Liver (tissue), 8 donors: ENCODE data around the gene SMIM45.

Source experiments
- DNase-seq: peaks from one replicate; pipeline ENCODE4 v3.0.0-alpha.2; 2017; ENCODE audit warnings: low spot score
- H3K27ac ChIP-seq, 2 donors: one replicate each; pipeline ENCODE4 v1.7.0; 2013; ENCODE audit warnings: inconsistent platforms in 2 of 2, low read length in 2 of 2, control low read depth in 1 of 2, low read depth in 1 of 2, mild to moderate bottlenecking in 1 of 2
- H3K27me3 ChIP-seq, 4 donors: one replicate each; pipeline versions ENCODE4 v1.6.1 to v1.7.0; 2013; ENCODE audit warnings: low read length in 3 of 4, inconsistent platforms in 1 of 4, mild to moderate bottlenecking in 1 of 4, moderate library complexity in 1 of 4; ENCODE audit not compliant: control insufficient read depth in 4 of 4, insufficient read depth in 4 of 4
- H3K36me3 ChIP-seq, 4 donors: one replicate each; pipeline versions ENCODE4 v1.6.1 to v1.7.0; 2013; ENCODE audit warnings: low read length in 3 of 4, mild to moderate bottlenecking in 3 of 4, low read depth in 1 of 4, moderate library complexity in 1 of 4; ENCODE audit not compliant: control insufficient read depth in 4 of 4, insufficient read depth in 3 of 4
- H3K4me1 ChIP-seq, 4 donors: one replicate each; pipeline versions ENCODE4 v1.6.1 to v1.7.0; 2013; ENCODE audit warnings: low read length in 3 of 4, mild to moderate bottlenecking in 3 of 4, moderate library complexity in 1 of 4; ENCODE audit not compliant: control insufficient read depth in 4 of 4, insufficient read depth in 4 of 4
- H3K4me3 ChIP-seq, 3 donors: one replicate each; pipeline versions ENCODE4 v1.6.1 to v1.7.0; 2013; ENCODE audit warnings: low read length in 3 of 3, control low read depth in 1 of 3, low read depth in 1 of 3, mild to moderate bottlenecking in 1 of 3
- H3K9ac ChIP-seq, 2 donors: one replicate each; pipeline ENCODE4 v1.7.0; 2013; ENCODE audit warnings: low read length in 2 of 2, mild to moderate bottlenecking in 2 of 2, moderate library complexity in 2 of 2, control low read depth in 1 of 2, low read depth in 1 of 2
- H3K9me3 ChIP-seq, 4 donors: one replicate each; pipeline versions ENCODE4 v1.6.1 to v1.7.0; 2013; ENCODE audit warnings: low read length in 3 of 4; ENCODE audit not compliant: control insufficient read depth in 4 of 4
- ATF3 ChIP-seq: IDR thresholded peaks from 2 replicates; pipeline ENCODE4 v1.6.1; 2016; ENCODE audit warnings: antibody characterized with exemption
- CTCF ChIP-seq: fragments of 150-350 bp; IDR thresholded peaks from 2 replicates; pipeline ENCODE4 v1.5.1; 2017; ENCODE audit warnings: improper control_type of control experiment, low read depth, low read length; ENCODE audit not compliant: missing input control
- EGR1 ChIP-seq, 2 donors: IDR thresholded peaks; 2 replicates each; pipeline ENCODE4 v1.6.1; 2016 to 2018; ENCODE audit warnings: antibody characterized with exemption in 2 of 2, low read depth in 2 of 2
- FOXA1 ChIP-seq: IDR thresholded peaks from 2 replicates; pipeline ENCODE4 v1.6.1; 2016; ENCODE audit warnings: antibody characterized with exemption
- HNF4A ChIP-seq, 2 donors: conservative IDR thresholded peaks; 2 replicates each; pipeline ENCODE4 v1.6.1; 2016; ENCODE audit warnings: antibody characterized with exemption in 2 of 2, mild to moderate bottlenecking in 2 of 2
- HNF4G ChIP-seq: IDR thresholded peaks from 2 replicates; pipeline ENCODE4 v1.6.1; 2016; ENCODE audit warnings: antibody characterized with exemption
- JUND ChIP-seq, 2 donors: IDR thresholded peaks; 2 replicates each; pipeline ENCODE4 v1.6.1; 2016; ENCODE audit warnings: antibody characterized with exemption in 2 of 2
- MAX ChIP-seq: IDR thresholded peaks from 2 replicates; pipeline ENCODE4 v1.6.1; 2016; ENCODE audit warnings: antibody characterized with exemption
- NR2F2 ChIP-seq: IDR thresholded peaks from 2 replicates; pipeline ENCODE4 v1.6.1; 2016; ENCODE audit warnings: antibody characterized with exemption
- REST ChIP-seq: IDR thresholded peaks from 2 replicates; pipeline ENCODE4 v1.6.1; 2016; ENCODE audit warnings: antibody characterized with exemption, mild to moderate bottlenecking
- RXRA ChIP-seq, 2 donors: IDR thresholded peaks; 2 replicates each; pipeline ENCODE4 v1.6.1; 2017 to 2018; ENCODE audit warnings: antibody characterized with exemption in 2 of 2, mild to moderate bottlenecking in 1 of 2
- SP1 ChIP-seq: IDR thresholded peaks from 2 replicates; pipeline ENCODE4 v1.6.1; 2018; ENCODE audit warnings: antibody characterized with exemption, mild to moderate bottlenecking
- YY1 ChIP-seq: IDR thresholded peaks from 2 replicates; pipeline ENCODE4 v1.6.1; 2016; ENCODE audit warnings: antibody characterized with exemption, mild to moderate bottlenecking
- ZBTB33 ChIP-seq: IDR thresholded peaks from 2 replicates; pipeline ENCODE4 v1.6.1; 2016; ENCODE audit warnings: antibody characterized with exemption
- WGBS: extraction: QIAGEN DNeasy Blood & Tissue Kit; methylation state at CpG from one replicate; pipeline ENCODE4 v1.1.7; 2013; 5-methylcytosine and 5-hydroxymethylcytosine counted together
- donor health status: healthy.
- donor health status: healthy.
- donor health status: healthy.
- donor health status: healthy.
- donor health status: healthy.

The SMIM45 gene

GRCh38 chr22:41947424-41948080 lies 4.4 kb upstream of the SMIM45 start:
- no peaks in the 10 kb centered on the region for H3K9me3 ChIP-seq
- H3K36me3 ChIP-seq: no peaks in the 10 kb centered on the region
- WGBS: 78% methylated on average over 21 of the region's 21 CpGs
- peak overlapping the region in 1 of 3 donors; percentile 76 for H3K4me3 ChIP-seq
- no peaks in the 10 kb centered on the region for H3K27me3 ChIP-seq
- H3K9ac ChIP-seq: no peak overlapping the region
- H3K4me1 ChIP-seq: peaks cover 3 to 16% (median 11%) of the 10 kb centered on the region in 4 donors
- no peak overlapping the region for H3K27ac ChIP-seq
- no peak for TF ChIP-seq NR2F2
- no peak for TF ChIP-seq CTCF
- no peak for TF ChIP-seq YY1
- no peak for TF ChIP-seq SP1
- no peak for TF ChIP-seq FOXA1
- TF ChIP-seq ZBTB33: no peak
- no peak for TF ChIP-seq ATF3
- TF ChIP-seq REST: no peak
- no peak for TF ChIP-seq EGR1 (IDR thresholded peaks at IDR 0.05; ENCODE audit: low read depth in 2 of 2)
- TF ChIP-seq HNF4G: no peak
- DNase-seq: no peak

GRCh38 chr22:41948142-41948541 lies 3.8 kb upstream of the SMIM45 start:
- Histone ChIP-seq H3K27ac (no peak overlapping the region), H3K27me3 (no peaks in the 10 kb centered on the region), H3K9ac (no peak overlapping the region), H3K36me3 (no peaks in the 10 kb centered on the region), H3K9me3 (no peaks in the 10 kb centered on the region), H3K4me1 (peaks cover 3 to 16% (median 11%) of the 10 kb centered on the region in 4 donors), H3K4me3 (no peak overlapping the region)
- WGBS: 92% methylated on average over 2 of the region's 2 CpGs
- no peak for DNase-seq
- no peak for TF ChIP-seq YY1
- no peak for TF ChIP-seq SP1
- TF ChIP-seq MAX: no peak
- no peak for TF ChIP-seq NR2F2
- no peak for TF ChIP-seq CTCF
- TF ChIP-seq REST: no peak
- TF ChIP-seq RXRA (IDR thresholded peaks at IDR 0.05): no peak
- no peak for TF ChIP-seq HNF4G
- no peak for TF ChIP-seq JUND (IDR thresholded peaks at IDR 0.05)
- TF ChIP-seq ATF3: no peak
- TF ChIP-seq HNF4A (conservative IDR thresholded peaks at IDR 0.05): no peak
